Measurements from ENCODE around the gene FSTL5. TPM values are rescaled to one million over a fixed set of nuclear protein-coding genes. Genes with fewer than 3 reads are reported as not detected.

Gene FSTL5
- 0.43 and 0.79 TPM in 2 replicates for total RNA-seq

GRCh38 chr4:162163892-162164759 is at the start of gene FSTL5:
Gene FSTL5 (minus strand): TSS chr4:162164000. CDS start chr4:162111396, 52,604 bp downstream.

